HG03469 (cell line): ENCODE results near the gene FBXO28.
A peak's percentile ranks its signal among the peaks of the same experiment; 100 is the strongest.
"Not testable (repeated sequence)": the region's sequence is repeated elsewhere in the genome, so short reads cannot be mapped to it uniquely, and the experiment has no call there.

Source experiments
- ATAC-seq: cut with Tn5 transposase; IDR thresholded peaks from one replicate; pipeline ENCODE4 v1.9.1; 2021; ENCODE audit warnings: mild to moderate bottlenecking, moderate library complexity, moderate number of reproducible peaks; ENCODE audit not compliant: unreplicated experiment

FBXO28 gene, protein sequence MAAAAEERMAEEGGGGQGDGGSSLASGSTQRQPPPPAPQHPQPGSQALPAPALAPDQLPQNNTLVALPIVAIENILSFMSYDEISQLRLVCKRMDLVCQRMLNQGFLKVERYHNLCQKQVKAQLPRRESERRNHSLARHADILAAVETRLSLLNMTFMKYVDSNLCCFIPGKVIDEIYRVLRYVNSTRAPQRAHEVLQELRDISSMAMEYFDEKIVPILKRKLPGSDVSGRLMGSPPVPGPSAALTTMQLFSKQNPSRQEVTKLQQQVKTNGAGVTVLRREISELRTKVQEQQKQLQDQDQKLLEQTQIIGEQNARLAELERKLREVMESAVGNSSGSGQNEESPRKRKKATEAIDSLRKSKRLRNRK

DNA sequence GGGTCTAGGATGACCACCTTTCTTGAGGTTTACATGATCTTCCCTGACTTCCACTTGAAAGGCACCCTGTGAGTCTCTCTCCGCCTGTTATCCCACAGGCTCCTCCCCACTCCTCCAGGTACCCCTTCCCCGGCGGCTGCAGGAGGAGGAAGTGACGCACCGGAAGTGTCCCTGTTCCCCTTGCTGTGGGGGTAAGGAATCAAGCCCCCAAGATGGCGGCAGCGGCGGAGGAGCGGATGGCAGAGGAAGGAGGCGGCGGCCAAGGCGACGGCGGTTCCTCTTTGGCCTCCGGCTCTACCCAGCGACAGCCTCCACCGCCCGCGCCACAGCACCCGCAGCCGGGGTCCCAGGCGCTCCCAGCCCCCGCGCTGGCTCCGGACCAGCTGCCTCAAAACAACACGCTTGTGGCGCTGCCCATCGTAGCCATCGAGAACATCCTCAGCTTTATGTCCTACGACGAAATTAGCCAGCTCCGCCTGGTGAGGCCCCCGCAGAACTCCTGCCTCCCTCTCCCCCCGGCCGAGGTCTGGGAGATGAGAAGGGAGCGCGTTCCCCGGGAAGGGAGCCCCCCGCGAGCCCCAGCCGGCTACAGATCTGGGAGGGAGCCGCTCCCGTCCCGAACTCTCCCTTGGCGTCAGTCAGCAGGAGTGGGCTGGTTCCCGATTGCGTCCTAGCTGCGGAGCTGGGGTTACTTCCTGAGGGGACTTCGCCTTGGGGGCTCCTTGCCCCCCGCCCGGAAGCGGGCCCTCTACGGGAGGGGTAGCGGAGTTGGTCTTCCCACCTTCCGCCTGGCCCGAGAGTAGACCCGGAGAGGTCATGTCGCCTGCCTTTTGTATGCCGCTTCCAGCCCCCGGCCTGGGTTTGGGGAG is at the start of gene FBXO28:
Gene FBXO28, plus strand, starts transcription at position 194 of the 869 bp plus-strand sequence. Its CDS starts 19 bp downstream, at position 213.
- peak; percentile 86 for ATAC-seq

DNA sequence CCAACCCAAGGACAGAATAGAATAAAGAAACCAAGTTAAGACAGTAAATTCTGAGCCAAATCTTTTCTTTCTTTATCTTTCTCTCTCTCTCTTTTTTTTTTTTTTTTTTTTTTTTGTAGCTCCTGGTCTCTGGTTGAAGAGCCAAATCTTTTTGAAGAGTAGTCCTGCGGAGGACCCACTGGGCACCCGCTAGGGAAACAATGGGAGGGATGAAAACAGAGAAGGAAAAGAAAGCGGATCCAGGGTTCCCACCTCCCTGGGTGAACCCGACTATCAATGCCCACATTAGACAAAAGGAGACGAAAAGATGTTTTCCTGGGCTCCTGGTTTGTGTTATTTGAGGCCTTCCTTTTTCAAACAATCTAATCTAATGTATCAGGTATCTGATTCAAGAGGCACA is 49.8 kb upstream of the FBXO28 start:
- ATAC-seq: no peak

DNA sequence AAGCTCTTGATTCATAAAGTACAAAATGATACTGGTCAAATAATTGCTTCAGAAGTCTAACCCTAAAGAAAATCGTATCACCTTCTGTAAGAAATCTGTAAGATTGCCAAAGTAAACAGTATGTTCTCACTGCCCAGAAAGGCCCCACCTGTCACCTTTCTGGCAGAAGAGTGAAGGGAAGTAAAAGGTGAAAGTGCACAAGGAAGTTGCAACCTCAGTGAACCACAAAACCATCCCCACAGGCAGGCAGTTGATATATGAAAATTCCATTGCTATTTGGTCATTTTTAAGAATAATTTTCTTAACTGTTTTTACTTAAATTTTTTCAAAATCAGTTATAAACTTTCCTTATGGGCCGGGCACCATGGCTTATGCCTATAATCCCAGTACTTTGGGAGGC is 48.5 kb upstream of the FBXO28 start:
- ATAC-seq: no peak

DNA sequence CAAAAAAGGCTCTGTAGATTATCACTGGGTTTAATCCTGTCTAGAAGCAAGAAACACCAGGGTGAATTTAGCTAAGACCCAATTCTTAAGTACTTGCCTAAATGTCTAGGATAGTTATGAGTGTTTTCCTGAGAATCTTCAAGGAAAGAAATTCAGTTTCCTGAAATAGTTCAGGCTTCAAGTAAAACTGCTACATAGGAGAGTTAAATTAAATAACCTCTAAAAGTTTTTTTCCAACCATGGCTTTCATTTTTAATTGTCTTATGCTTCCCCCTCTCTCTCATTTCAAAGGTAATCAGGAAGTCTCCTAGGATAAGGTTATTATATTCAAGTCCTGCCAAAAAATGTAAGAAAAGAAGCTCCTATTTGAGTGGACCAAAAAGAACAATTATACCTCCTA is 46.7 kb upstream of the FBXO28 start:
- ATAC-seq: no peak

DNA sequence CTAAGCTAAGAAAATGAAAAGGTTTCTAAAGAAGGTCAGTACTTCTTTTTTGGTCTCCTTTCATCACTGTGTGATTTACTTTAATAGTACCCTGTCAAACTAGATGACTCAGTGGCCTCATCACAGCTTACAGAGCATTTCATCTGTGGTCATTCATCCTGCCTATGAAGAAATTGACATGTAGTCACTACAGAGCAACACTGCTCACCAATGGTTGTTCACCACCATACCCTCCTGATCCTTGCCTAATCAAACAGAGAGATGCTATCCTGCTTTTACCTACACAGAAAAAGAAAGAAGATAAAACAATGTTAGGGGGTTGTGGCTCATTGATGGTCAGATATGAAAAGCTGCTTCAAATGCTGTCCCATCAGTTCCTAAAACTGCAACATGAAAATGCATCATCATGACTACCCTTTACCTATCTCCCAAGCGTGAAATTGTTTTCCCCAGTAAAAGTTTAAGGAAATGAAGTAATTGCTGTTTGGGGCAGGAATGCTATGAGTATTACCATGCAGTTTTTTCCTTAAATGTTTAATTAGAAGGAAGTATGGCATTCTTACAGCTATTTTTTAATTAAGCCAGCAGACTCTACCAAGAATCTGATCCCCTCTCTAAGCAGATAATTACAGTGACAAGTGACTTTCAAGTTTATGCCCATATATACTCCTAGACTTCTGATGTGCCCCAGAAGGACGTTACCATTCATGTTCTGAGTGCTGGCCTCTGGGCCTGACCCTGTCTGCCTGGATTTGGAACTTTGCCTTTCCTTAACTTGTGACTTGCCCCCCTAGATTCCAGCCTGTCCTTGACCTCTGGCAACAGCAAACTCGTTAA is 46.1 kb upstream of the FBXO28 start:
- no peak for ATAC-seq

DNA sequence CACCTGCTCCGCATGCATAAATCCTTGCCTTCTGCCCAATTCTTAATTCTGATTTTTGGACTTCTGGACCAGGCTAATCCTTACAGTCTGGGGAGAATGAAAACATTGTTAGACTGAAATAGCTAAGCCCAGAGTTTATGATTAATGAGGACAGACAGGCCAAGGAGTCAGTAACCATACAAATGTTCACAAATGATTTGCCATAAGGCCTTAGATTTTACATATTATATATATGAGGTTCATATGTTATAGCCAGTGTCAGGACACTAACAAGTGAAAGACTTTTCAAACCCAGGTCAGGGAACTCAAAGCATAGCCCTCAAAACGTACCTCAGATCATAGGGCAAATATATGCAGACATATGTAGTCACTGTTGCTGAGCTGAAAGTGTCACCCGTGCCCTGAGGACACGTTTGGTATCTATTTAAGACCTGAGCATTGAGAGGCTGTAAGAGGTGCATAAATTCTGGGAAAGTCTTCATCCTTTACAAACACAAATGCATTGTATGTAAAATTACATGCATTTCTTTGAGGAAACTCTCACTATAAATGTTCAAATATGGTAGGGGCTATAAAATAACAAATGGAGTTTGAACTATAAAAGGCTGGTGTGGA is 45.3 kb upstream of the FBXO28 start:
- no peak for ATAC-seq

DNA sequence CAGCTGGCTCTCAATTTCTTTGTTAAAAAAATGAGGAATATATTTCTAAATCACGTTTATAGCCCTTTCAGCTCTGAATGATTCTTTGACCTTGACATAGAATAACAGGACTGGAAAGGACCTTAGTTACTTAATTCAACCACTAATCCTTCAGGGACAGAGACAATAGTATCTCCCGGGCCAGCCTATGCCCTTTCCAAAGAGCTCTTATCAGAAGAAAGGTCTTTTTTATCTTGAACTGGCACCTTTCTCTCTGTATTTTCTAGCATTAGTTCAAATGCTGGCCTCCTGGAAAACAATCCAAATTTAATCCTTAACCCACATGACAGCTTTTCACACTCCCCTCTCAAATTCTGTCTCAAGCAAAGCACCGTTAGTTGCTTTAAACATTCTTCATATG is 44.8 kb upstream of the FBXO28 start:
- no peak for ATAC-seq

DNA sequence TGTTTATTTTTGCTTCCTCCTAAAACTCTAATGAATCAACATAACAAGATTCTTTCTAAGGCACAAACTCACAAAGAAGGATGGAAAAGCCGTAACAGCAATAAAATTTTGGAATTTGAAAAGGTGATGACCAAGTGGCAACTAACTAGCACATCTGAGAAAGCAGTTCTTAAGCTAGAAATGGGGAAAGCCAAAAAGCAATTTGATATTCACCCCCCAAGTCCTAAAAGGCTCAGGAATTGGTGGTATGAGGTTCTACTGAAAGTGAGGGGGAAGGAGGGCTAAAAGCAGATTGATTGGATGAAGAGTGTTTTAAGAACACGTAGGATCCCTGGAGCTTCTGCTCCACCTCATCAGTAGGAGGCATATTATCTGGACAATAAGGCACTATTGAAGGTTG is 43.4 kb upstream of the FBXO28 start:
- no peak for ATAC-seq

DNA sequence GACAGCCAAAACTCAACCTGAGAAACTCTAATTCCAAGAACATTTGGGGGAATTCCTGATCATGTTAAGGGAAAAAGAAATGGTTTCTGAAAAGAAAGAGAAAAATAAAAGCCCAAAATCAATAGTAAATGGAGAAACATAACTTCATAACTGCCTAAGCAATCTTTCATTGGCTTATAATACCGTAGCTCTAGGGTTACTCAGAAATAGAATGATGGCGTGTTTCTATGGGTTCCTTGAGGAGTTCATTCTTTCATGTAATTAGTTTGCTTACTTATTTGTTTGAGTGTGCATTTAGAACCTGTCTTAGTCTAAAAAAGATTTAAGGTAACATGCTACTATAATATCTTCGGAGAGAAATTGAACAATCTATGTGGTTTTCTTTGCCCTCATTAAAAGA is 37.5 kb upstream of the FBXO28 start:
- no peak for ATAC-seq

DNA sequence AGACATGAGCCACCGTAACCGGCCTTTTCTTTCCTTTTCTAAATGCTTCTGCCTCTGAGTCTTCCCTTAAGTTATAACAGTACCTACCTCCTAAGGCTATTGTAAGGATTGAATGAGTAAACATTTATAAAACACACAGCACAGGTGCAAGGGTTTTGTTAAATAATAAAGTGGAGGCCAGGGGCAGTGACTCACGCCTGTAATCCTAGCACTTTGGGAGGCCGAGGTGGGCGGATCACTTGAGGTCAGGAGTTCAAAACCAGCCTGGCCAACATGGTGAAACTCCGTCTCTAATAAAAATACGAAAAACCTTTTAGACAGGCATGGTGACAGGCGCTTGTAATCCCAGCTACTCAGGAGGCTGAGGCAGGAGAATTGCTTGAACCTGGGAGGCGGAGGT is 34.3 kb upstream of the FBXO28 start:
- not testable (repeated sequence) for ATAC-seq

DNA sequence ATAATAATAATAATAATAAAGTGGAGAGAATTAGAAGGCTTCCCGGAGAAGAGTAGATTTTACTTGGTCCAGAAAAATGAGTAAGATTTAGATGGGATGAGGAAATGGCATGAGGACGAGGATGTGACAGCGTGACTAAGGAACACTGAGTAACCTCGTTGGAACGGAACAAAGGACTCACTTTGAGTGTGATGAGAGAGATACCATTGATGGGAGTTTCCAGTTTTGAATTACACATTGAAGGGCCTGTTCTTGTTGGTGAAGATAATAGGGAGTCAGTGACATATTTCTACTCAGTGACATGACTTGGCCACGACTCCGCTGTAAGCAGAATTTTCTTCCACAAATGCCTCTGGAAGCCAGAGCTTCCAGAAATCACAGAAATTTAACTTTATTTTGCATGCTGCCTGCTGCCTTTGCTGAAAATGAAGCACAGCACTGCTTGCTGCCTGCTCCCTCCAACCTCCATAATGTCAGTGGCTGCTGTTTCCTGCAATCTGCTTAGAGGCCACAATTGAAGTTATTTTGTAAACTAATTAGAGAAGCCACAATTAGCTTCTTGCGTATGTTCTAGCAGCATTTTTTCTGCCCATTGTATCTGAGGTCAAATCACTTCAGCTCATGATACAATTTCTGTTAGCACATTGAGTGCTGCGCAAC is 33.7 kb upstream of the FBXO28 start:
- ATAC-seq: no peak

DNA sequence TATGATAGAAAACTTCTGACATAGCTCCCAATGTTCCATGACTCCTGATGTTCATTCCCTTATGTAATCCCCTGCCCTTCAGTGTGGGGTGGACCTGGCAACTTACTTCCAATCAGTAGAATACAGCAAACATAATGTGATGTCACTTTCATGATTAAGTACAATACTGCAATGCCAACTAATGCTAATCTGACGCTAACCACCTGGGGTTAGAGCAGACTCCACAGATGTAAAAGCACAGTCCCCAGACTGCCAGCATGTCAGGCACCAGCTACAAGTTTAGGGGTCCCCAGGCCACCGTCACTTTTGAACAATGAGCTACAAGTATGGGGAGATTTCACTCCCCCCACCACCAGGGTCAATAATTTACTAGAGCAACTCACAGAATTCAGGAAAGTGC is 32.3 kb upstream of the FBXO28 start:
- no peak for ATAC-seq

DNA sequence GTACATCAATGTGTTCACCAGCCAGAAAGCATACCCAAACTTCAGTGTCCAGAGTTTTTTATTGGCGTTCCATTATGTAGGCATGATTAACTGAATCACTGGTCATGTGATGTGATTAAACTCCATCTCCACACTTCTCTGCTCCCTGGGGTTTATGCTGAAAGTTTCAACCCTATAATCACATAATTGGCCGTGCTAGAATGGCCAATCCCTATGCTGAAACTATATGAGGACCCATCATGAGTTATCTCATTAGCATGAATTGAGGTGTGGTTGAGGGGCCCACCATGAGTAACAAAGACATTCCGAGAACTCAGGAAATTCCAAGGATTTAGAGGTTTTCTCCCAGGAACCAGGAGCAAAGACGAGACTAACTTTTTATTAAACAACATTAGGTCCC is 31.8 kb upstream of the FBXO28 start:
- no peak for ATAC-seq

DNA sequence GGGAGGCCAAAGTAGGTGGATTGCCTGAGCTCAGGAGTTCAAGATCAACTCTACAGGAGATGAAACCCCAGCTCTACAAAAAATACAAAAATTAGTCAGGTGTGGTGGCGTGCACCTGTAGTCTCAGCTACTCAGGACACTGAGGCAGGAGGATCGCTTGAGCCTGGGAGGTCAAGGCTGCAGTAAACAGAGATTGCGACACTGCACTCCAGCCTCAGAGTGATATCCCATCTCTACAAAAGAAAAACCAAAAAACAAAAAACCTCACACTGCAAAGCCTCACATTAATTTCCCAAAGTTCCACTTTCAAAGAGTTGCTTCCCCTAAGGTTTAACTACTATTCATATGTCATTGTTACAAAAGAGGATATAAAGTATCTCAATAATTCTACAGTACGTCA is 29.0 kb upstream of the FBXO28 start:
- no peak for ATAC-seq

DNA sequence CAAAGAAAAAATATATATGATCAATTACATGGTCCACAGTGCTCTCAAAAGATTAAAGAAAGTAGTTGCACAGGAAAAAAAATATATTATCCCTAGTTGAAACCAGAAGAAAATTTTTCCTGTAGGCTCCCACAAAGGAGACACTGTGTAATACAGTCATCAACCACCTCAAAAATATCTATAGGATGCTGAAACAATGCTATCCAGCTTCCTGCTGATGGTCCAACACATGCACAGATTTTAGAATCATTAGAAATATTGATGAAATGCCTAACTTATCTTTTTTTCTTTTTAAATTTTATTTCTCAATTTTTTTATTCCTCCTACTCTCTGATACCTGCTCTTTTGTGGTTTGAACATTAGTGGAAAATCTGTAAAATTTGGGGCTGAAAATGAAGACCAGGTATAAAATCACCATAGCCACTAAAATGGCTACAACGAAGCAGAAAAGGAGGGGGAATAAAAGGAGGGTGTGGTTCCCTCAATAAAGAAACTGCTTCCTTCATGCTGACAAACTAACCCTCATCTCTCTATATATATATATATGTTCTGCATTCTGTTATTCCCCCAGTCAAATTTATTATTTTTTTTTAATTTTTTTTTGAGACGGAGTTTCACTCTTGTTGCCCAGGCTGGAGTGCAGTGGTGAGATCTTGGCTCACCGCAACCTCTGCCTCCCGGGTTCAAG is 28.3 kb upstream of the FBXO28 start:
- ATAC-seq: no peak

DNA sequence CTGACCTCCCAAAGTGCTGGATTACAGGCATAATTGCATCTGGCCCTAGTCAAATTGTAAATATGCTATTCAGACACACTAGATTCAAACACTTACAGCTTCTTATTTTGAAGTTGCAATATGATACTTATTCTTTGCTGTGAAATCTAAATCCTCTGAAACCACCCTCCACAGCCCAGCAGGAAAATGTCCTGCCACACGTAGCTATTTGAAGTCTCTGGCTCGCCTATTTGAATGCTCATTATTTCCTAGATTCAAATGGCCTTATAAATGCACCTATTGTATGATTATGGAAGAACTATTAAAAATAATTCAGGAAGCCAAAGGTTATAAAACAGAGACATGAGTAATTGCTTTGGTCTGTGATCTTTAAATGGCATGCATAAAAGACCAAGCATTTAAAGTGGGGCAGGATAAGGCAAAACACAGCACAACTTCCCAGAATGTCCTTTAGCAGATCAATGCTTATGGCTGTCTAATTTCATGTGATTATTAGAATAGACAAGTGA is 26.6 kb upstream of the FBXO28 start:
- no peak for ATAC-seq

DNA sequence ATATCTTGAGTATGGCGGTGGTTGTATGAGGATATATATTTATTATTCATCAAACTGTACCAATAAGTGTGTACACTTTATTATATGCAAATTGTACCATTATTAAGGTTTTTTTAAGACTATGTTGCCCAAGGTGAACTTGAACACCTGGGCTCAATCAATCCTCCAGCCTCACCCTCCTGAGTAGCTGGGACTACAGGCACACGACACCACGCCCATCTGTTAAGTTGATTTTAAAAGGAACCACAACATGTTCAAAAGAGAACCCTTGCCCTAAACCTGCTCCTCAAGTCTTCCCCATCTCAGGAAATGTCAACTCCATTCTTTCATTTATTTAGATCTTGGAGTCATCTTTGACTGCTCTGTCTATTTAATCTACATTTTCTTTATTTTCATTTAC is 24.3 kb upstream of the FBXO28 start:
- ATAC-seq: no peak

DNA sequence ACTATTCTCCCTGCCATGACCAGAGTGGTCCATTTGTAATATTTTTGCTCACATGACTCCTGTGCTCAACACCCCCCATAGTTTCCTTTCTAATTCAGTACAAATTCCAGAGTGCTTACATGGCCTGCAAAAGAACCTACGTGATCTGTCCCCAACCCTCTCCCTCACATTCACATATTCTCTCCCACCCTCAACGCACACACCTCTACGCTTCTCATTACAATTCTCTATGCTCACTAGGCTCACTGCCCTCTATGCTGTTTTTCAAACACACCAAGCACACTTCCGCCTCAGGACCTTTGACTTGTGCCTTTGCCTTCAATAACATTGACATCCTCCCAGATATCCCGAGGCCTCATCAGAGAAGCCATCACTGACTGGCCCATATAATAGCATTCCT is 23.8 kb upstream of the FBXO28 start:
- ATAC-seq: no peak

DNA sequence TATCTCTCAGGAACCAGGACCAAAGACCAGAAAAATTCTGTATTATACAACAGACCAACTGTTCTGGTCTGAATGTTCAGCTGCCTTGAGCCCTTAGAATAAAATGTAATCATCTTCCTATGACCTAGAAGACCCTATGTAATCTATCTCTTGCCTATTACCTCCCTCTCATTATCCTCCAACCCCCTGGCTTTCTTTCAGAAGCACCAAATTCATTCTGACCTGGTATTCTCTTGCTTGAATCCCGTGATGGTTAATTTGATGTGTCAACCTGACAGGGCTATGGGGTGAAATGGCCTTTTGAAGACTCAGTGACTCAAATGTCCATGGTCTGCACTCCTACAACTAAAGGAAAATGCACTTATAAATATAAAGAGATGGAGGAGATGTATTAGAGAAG is 21.8 kb upstream of the FBXO28 start:
- ATAC-seq: no peak

DNA sequence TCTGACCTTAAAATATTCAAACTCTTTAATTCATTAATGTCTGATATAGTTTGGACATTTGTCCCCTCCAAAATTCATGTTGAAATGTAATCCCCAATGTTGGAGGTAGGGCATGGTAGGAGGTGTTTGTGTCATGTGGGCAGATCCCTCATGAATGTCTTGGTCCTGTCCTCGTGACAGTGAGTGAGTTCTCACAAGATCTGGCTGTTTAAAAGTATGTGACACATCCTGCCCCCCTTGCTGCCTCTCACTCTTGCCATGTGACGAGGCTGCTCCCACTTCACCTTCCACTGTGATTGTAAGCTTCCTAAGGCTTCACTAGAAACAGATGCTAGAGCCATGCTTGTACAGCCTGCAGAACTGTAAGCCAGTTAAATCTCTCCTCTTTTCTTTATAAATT is 21.3 kb upstream of the FBXO28 start:
- no peak for ATAC-seq
